ENCODE data around the gene SBSN.

- TF ChIP-seq, protein P1, sequence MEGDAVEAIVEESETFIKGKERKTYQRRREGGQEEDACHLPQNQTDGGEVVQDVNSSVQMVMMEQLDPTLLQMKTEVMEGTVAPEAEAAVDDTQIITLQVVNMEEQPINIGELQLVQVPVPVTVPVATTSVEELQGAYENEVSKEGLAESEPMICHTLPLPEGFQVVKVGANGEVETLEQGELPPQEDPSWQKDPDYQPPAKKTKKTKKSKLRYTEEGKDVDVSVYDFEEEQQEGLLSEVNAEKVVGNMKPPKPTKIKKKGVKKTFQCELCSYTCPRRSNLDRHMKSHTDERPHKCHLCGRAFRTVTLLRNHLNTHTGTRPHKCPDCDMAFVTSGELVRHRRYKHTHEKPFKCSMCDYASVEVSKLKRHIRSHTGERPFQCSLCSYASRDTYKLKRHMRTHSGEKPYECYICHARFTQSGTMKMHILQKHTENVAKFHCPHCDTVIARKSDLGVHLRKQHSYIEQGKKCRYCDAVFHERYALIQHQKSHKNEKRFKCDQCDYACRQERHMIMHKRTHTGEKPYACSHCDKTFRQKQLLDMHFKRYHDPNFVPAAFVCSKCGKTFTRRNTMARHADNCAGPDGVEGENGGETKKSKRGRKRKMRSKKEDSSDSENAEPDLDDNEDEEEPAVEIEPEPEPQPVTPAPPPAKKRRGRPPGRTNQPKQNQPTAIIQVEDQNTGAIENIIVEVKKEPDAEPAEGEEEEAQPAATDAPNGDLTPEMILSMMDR (IDR thresholded peaks at IDR 0.05): no peak
- no peak for TF ChIP-seq POLR2A (IDR thresholded peaks at IDR 0.05)
These were observed 11.2 kb upstream of the SBSN start for GRCh38 chr19:35539314-35539713.
